GM23248 (cell line): ENCODE measurements around the gene SYNE1.

Experiments
- EZH2 ChIP-seq: fragments of 200-600 bp; sonication (generic); IDR thresholded peaks from 2 replicates; pipeline ENCODE4 v1.6.1; 2018; ENCODE audit warnings: antibody characterized with exemption, mild to moderate bottlenecking; ENCODE audit not compliant: insufficient read depth, poor library complexity, severe bottlenecking
- EZH2phosphoT487 ChIP-seq: fragments of 200-600 bp; sonication (generic); IDR thresholded peaks from 2 replicates; pipeline ENCODE4 v1.6.1; 2018; ENCODE audit warnings: antibody characterized with exemption, moderate library complexity, mild to moderate bottlenecking, low read depth; ENCODE audit not compliant: insufficient read depth

DNA sequence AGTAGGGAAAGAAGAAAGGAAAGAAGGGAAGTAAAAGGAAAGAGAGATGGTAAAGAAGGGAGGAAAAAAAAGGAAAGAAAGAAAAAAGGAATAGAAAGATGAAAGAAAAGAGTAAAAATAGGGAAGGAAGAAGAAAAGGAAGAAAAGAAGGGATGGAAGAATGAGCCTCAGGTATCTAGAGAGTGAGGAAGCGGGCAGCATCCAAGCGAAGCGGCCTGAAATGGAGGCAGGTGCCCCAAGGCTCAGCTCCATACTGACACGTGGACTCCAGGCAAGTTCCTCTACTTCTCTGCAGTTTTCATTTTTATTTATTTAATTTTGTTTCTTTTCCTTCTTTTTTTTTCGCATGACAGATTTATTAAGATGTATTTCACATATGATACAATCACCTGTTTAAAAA lies 456.6 kb downstream of the SYNE1 start:
- TF ChIP-seq EZH2 (no peak), EZH2phosphoT487 (no peak)
